ENCODE measurements around the gene CDHR4. TPM values are rescaled to one million over a fixed set of nuclear protein-coding genes. Genes with fewer than 3 reads are reported as not detected.
"Not testable (repeated sequence)": the region's sequence is repeated elsewhere in the genome, so short reads cannot be mapped to it uniquely, and the experiment has no call there.

The CDHR4 gene
- total RNA-seq, 1 experiment from 2014 or later, result not detected

DNA sequence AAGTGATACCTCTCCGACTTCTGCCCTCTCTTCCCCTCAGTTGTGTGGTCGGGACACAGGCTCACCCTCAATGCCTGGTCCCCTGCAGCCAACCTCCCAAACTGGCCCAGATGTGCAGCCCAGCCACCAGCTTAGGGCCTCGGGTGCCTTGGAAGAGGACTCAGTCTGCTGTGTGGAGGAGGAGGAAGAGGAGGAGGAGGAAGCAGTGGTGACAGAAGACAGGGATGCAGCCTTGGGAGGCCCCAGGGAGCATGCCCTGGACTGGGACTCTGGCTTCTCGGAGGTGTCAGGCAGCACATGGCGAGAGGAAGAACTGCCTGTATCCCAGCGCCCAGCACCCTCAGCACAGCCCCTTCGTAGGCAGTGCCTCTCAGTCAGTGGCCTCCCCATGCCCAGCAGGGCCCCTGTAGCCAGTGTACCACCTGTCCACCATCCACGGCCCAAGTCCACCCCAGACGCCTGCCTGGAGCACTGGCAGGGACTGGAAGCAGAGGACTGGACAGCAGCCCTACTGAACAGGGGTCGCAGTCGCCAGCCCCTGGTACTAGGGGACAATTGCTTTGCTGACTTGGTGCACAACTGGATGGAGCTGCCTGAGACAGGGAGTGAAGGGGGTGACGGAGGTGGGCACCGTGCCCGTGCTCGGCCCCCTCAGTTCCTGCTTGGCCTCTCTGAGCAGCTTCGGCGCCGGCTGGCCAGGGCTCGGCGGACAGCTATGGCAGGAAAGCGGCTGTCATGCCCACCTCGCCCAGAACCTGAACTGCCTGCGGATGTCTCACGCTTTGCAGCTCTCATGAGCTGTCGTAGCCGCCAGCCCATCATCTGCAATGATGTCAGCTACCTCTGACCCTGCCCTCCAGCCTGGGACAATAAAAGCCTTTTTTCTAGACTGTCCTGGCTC is 4.7 kb upstream of the CDHR4 start:
- DNase-seq (ENCODE audit: low read depth), result no peak

DNA sequence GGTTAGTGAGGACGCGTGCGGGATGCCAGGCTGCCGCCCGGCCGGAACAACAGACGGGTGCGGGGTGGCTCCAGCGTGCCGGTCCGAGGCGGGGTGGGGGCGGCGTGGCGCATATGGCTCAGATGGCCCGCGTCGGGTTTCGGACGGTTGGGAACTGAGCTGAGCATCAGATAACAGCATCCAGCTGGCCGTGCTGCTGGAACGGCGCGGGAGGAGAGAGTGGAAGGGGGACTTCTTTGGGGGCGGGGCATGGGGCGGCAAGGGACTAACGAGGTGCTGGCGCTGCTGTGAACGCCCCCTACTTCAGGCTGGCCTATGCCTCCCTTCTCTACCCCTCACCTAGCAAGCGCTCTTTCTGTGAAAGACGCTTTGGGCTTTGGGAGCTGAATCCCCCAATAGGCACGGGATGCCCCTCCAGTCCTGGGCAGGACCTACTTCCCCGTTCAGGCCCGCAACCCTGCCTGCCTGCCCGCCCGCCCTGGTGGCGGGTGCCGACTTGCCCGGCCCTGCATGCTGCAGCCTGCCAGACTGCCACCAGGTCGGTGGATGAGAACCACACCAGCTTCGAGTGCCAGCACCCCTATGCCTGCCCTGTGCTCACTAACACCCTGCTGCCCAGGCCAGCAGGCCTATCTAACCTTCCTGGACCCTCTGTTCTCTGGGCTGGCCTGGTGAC is 3.9 kb upstream of the CDHR4 start:
- no peak for DNase-seq (ENCODE audit: low read depth)

DNA sequence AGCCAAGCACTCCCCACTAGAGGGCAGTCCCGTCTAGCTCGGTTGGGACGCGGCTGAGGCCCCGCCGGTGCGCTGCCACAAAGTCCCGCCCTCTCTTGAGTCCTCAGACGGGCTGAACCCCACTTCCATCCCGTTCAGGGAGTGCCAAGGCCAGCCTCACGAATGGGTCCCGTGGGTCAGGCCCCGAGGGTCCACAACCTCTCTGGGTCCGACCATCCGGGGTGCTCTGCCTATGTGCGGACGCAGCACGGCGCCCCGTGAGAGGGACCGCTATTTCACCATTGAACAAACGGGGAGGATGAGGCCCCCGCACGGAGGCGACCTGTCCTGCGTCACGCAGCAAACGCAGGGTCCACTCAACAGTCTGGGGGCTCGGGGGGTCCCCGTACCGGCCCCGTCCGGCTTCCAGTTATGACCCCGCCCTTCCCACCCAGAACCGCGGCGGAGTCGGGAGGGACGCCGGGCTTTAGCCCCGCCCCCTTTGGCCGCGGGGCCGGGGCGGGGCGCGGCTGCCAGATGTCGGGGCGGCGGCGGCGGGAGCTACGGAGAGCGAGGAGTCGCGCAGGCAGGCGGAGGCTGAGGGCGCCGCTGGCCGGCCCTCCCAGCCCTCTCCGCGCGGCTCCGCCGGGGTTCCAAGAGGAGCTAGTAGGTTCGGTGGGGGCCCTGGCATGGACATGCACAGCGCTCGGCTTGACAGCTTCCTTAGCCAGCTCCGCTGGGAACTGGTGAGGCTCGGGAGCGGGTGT is 3.2 kb upstream of the CDHR4 start, which contains the start of gene INKA1:
INKA1 (plus strand) TSS at position 543 of the 746 bp plus-strand sequence; CDS start at position 675, 132 bp downstream.
- peak; percentile 82 for DNase-seq (ENCODE audit: low read depth)

DNA sequence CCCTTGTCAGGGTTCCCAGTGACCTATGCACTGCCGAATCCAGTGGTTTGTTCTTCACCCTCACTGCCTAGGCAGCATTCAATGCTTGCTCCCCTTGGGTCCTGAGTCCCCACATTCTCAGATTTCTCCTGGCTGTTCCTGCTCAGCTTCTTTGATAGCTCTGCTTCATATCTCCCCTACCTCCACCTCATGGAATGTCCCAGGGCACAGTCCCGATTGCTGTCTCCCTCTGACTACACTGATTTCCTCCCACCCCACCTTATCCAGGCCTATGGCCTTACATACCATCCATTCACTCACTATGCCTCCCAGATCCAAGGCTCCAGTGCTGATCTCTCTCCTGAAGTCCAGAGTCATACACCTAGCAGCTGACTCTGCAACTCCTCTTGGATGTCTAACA is 1.5 kb upstream of the CDHR4 start:
- no peak for DNase-seq (ENCODE audit: low read depth)

DNA sequence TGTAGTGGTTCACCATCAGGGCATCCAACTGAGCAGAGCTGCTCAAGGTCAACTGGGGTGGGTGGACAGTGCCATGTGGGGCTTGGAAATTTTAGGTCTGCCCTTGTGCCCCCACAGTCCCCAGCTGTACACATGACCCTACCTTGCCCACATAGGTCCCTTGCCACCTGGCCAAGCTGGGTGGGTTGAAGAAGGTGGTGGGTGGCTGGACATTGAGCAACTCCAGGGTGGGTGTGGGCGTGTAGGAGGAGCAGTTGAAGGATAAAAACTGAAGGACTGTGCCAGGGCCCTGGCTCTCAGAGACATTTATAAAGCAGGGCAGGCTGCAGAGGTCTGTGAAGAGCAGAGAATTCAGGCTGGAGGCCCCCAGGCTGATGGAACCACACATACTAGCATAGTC is 568 bp downstream of the CDHR4 start:
- no peak for DNase-seq (ENCODE audit: low read depth)

DNA sequence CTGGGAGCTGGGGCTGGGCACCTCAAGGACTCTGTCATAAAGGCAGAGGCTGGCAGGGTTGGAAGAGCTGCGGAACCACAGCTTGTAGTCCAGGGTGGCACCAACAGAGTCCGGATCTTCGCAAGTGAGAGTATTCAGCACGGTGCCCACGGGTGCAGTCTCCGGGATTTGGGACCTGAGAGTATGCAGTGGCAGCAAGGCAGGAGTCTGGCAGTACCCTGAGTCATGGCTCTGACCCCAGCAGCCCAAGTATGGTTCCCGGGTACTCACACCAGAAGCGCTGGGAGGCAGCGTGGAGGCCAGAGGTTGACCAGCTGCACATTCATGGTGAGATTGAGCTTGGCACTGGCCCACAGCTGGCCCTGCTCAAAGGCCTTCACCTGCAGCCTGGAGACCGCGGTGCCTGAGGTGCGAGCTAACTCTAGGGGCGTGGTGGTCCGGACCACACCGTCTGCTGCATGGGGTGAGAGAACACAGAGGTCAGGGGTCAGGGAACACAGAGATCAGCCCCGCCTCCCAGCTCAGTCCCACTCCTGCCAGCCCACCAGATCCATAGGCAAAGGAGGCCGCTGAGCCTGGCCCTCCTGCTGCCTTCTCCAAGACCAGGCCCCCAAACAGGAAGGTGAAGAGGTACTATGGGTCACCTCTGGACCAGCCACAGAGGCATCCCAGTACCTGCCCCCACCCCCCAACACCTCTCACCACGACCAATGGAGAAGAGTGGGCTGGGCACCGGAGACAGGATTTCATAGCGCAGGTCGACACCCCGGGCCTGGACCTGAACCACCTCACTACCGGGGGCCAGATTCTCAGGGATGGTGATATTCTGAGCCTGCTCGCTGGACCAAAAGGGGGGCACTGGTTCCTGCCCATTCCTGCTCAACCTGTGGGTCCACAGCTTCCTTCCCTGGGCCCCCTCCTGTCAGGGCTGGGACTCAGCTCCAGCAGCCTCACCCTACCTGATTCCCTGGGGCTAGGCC is 4.5 kb downstream of the CDHR4 start:
- no peak for DNase-seq (ENCODE audit: low read depth)

DNA sequence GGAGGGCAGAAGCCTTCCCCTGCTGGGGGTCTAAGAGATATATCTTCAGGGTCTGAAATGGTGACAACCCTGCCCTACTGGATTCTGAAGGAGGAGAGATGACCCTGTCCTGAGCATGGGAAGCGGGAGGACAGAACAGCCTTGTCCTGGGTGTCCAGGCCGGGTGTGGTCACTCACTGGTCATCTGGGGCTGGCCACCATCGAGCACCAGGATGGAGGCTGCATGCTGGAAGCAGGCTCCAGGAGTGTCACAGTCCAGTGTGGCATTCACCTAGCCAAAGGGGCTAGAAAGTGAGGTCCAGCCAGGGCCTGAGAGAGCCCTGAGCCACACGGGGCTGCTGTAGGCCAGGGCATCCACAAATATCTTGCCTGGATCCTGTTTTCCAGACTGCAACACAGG is 5.2 kb downstream of the CDHR4 start:
- no peak for DNase-seq (ENCODE audit: low read depth)

DNA sequence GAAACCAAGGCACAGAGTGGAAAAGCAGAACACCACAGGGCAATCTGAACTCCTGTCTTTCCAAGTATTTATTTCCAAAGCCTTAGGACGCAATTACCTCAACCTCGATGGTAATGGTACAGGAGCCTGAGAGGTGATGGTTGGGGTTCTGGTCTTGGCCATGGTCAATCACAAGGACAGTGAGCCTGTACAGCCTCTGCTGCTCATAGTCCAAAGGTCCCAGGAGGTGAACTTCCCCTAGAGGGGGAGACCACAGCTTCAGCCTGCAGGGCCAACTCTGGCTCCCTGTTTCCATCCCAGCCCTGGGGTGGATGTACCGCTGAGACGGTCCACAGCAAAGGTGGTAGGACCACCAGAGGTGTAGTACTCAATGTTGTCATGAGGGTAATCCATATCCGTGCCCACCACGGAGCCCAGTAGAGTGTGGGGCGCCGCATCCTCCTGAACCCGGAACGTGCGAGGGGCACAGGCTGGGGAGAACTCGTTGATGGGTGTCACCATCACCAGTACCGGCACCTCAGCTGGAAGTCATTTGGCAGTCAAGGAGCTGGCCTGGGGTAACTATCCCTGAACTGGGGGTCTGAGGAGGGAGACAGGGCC is 6.1 kb downstream of the CDHR4 start:
- no peak for DNase-seq (ENCODE audit: low read depth)

DNA sequence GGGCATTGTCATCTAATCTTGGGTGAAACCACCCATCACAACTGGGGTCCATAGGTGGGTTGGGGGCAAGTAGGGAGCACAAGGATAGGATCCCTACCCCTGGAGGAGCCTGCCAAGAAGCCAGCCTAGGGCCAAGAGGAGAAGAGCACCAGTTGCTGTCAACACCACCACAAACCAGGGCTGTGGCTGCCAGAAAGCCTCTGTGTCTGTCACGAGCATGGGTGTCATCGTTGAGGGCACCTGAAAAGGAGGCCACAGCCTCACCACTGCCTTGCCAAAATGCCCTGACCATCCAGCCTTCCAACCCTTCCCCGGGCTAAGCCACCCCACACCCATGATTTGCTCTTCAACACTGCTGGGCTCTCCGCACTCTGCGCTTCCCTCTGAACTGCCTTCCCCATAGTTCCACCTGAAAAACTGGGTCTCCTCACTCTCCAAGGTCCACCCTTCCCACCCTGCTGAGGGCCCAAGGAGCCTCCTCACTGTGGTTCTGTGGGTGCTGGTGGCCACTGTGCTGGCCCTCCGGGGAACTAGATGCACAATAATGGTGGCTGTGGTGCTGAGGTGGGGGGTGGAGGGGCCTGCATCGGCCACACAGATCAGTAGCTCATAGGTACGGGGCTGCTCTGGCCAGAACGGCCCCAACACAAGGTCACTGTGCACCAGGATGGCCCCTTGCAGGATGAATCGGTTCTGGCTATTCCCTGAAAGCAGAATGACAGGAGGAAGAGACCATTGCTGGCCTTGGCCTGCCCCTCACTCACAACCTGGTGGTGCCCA is 7.1 kb downstream of the CDHR4 start:
- DNase-seq (ENCODE audit: low read depth), result no peak

DNA sequence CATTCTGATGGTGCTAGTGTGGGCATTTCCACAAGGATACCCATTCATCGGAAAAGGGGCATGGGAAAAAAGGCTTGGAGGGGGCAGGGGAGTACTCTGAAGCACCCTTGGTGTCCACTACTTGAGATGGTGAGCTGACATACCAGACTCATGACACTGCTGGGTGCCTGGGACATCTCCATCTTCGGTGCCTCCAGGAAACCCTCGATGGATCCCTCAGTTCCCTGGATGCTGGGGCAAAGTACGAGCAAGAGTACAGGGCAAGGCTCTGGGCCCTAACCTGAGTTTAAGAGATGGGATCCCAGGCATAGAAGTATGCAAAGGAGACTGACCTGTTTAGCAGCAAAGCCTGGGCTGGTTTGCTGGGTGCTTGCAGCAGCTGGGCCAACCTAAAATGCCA is 8.1 kb downstream of the CDHR4 start:
- no peak for DNase-seq (ENCODE audit: low read depth)

DNA sequence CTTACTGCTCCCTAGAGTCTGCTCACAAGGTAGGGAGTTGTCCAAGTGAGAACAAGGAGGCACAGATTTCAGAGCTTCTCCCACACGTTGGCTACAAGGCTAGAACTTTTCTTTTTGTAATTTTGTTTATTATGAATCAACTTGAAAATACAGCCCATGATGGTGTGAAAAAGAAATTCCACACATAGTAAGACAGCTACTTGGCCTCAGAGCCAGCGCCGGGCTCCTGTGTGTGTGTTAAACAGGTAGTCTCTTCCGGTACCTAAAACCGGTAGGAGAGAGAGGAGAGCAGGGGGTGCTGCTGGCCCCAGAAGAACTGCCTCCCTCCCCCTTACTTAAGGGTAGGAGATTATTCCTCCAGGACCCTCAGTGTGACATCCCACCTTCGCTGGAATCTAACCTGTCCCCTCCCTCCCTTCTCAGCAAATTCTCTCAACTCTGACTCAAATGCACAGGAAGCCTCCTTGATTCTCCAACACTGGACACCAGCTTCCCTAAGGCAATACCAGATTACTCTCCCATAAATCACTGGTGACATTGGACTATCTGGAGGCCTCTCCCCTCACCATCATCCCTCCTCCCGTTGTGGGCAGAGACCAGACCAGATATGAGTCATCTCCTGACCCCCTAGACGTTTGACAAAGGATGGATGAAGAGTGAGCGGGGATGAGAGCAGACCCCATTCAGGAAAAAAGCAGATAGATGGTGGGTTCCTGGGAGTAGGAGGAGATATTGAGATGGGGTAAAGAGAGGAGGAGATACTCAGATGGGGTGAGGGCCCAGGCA is 8.9 kb downstream of the CDHR4 start:
- peak; percentile 84 for DNase-seq (ENCODE audit: low read depth)

DNA sequence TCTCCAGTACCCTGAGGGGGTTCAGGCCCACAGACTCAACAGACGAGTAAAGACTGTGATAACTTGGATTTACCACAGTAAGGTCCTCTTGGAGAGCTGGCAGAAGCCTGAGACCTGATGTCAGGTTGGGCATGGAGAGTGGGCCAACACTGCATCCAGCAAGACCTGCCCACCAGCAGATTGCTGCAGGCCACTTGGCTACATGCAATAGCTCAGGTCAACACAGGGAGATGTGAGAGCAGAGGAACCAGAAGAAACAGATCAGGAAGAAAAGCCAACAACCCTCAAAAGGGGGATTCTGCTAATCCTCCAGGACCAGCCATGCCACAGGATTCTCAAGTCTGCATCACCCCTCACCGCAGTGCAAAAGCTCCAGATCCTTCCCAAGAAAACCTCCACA is 11.6 kb downstream of the CDHR4 start:
- DNase-seq (ENCODE audit: low read depth), result no peak

DNA sequence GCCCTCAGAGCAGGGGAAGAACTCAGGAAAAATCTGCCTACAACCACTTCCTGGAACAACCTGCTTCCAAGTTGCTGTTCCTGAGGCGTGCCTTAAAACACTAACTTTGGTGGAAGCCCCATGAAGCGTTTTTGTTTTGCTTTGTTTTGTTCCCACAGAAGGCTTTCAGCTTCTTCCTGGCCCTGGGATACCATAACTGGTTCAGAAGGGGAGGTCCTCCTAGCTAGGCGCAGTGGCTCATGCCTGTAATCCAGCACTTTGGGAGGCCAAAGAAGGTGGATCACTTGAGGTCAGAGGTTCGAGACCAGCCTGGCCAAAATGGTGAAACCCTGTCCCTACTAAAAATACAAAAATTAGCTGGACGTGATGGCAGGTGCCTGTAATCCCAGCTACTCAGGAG is 12.1 kb downstream of the CDHR4 start:
- DNase-seq (ENCODE audit: low read depth), result no peak

DNA sequence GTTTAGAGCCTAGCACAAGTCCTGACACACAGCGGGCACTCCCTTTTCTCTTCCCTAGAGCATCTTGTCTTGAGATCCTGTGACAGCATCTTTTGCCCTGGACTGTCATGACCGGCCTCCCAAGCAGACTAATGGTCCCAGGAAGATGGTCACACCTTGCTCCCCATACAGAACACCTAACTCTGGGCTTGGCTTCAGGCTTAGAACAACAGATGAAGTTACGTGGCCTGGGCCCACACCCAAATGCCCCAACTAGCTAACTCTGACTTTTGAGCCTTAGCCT is 12.6 kb downstream of the CDHR4 start:
- DNase-seq (ENCODE audit: low read depth), result no peak

DNA sequence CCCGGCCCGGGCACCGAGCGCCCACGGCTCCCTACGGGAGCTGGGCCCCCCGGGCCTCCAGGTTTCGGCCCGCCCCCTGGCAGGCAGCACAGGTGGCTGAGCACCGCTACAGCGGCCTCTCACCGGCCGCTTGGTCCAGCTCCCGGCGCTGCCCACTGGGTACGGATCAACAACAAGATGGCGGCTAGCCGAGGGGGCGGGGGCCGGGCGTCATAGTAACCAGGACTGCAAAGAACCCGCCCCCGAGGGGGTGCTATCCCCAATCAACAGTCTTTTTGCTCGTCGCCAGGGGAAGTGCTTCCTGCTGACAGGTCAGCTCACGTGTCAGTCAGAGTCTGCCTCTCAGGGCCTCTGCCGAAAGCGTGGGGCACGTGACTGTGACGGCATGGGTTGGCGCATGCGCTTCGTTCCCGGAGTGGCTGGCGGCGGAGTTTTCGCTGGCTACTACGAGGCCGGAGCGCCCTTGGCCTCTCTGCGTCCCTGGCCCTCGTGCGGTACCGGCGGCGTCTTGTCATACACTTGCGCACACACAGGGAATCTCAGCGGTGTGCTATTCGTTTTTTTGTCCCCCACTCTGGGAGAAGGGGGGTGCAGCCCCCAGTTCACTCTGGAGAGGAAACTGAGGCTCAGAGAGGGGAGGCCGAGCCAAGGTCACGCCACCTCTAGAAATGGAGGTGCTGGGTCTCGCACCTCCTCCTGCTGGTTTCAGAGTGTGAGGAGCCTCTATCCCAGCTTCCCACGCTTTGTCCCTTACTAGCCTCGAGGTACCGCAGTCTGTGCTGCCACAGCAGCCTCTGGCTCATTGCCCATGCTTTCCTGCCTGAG is 13.1 kb downstream of the CDHR4 start, which contains the start of gene IP6K1:
IP6K1 (minus strand) TSS at position 186 of the 825 bp plus-strand sequence. CDS start 38,502 bp downstream, outside the sequence.
- peak; percentile 100 for DNase-seq (ENCODE audit: low read depth)

DNA sequence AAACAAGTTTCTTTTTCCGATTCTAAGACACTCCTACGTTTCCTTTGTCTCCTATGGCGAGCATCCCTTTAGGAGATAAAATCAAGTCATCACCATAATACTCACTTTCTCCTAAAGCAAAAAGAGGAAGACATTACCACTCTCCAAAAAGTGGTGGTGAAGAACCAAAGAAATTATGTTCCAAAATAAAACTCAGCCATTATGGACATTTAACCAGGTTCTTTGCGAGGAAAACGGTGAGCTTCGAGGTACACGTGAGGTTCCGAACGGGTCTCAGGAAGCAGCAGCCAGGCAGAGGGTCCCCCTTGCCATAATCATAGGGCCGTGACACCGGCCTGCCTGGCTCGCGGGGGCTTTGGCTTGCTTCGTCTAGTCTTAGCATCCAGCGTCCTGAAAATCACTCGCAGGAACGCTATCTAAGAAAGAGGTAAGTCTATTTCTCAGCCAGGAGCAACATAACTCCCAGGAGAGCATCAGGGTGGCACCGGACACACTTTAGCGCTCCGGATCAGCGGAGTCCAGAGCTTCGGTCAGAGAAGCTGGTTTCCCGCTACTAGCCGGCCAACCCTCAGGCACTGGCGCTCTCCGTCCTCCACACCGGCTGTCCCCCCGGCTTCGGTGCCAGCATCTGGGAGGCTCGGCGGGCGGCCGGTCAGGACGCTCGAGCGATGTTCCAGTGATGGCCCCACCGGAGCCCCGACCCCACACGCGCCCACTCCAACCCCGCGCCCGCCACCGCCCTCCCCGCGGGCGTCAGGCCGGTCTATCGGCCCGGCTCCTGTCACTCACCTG is 13.9 kb downstream of the CDHR4 start:
- peak; percentile 49 for DNase-seq (ENCODE audit: low read depth)

DNA sequence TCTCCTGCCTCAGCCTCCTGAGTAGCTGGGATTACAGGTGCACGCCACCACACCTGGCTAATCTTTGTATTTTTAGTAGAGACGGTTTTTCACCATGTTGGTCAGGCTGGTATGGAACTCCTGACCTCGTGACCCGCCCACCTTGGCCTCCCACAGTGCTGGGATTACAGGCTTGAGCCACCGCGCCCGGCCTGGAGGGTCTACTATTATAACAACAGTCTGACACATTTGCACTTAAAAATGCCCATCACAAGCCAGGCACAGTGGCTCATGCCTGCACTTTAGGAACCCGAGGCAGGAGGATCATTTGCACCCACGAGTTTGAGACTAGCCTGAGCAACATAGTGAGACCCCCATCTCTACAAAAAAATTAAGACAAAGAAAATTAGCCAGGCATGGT is 17.4 kb downstream of the CDHR4 start:
- DNase-seq (ENCODE audit: low read depth), result not testable (repeated sequence)

Data from RPMI7951 (cell line).